H9 (cell line): ENCODE measurements around the gene P4HA1. TPM values are rescaled to one million over a fixed set of nuclear protein-coding genes. Genes with fewer than 3 reads are reported as not detected.

Experiments
- DNase-seq: peaks from one replicate; pipeline ENCODE4 v3.0.0-alpha.2; 2017
- H2AFZ ChIP-seq: one replicate; pipeline ENCODE4 v1.6.1; 2013; ENCODE audit warnings: mild to moderate bottlenecking, low read length, control low read depth, moderate library complexity
- H2AK5ac ChIP-seq: 2 replicates; pipeline ENCODE4 v1.6.1; 2013; ENCODE audit warnings: low read length, control low read depth, mixed read lengths; ENCODE audit not compliant: insufficient read length
- H2BK120ac ChIP-seq: one replicate; pipeline ENCODE4 v1.6.1; 2013; ENCODE audit warnings: low read depth, mild to moderate bottlenecking, low read length, control low read depth, inconsistent platforms; ENCODE audit not compliant: poor library complexity, severe bottlenecking
- H2BK12ac ChIP-seq: 2 replicates; pipeline ENCODE4 v1.6.1; 2013; ENCODE audit warnings: low read length, control low read depth, mixed read lengths, low read depth; ENCODE audit not compliant: insufficient read length
- H2BK15ac ChIP-seq: 2 replicates; pipeline ENCODE4 v1.6.1; 2013; ENCODE audit warnings: low read depth, low read length, control low read depth
- H2BK20ac ChIP-seq: one replicate; pipeline ENCODE4 v1.6.1; 2013; ENCODE audit warnings: low read depth, mild to moderate bottlenecking, low read length, control low read depth, inconsistent platforms; ENCODE audit not compliant: poor library complexity, severe bottlenecking
- H2BK5ac ChIP-seq: 2 replicates; pipeline ENCODE4 v1.6.1; 2013; ENCODE audit warnings: low read length, control low read depth, mixed read lengths; ENCODE audit not compliant: insufficient read length
- H3K14ac ChIP-seq: 2 replicates; pipeline ENCODE4 v1.6.1; 2013; ENCODE audit warnings: low read length, control low read depth; ENCODE audit not compliant: insufficient read depth
- H3K18ac ChIP-seq: 2 replicates; pipeline ENCODE4 v1.6.1; 2013; ENCODE audit warnings: low read depth, mild to moderate bottlenecking, mixed read lengths, low read length, control low read depth; ENCODE audit not compliant: insufficient read length
- H3K23ac ChIP-seq: 2 replicates; pipeline ENCODE4 v1.6.1; 2013; ENCODE audit warnings: low read length, control low read depth, mixed read lengths, low read depth; ENCODE audit not compliant: insufficient read length
- H3K23me2 ChIP-seq: 2 replicates; pipeline ENCODE4 v1.6.1; 2013; ENCODE audit warnings: low read depth, mild to moderate bottlenecking, mixed read lengths, low read length, control low read depth; ENCODE audit not compliant: insufficient read length, poor library complexity, severe bottlenecking
- H3K27ac ChIP-seq: 2 replicates; pipeline ENCODE4 v1.5.1; 2013; ENCODE audit warnings: low read length, control low read depth, mixed read lengths, low read depth; ENCODE audit not compliant: insufficient read length
- H3K27me3 ChIP-seq: 2 replicates; pipeline ENCODE4 v1.6.1; 2013; ENCODE audit warnings: low read length, control low read depth, inconsistent platforms; ENCODE audit not compliant: insufficient read depth
- H3K4ac ChIP-seq: 2 replicates; pipeline ENCODE4 v1.6.1; 2013; ENCODE audit warnings: low read depth, mild to moderate bottlenecking, control low read depth, inconsistent platforms, low read length, moderate library complexity
- H3K4me1 ChIP-seq: 2 replicates; pipeline ENCODE4 v1.6.1; 2013; ENCODE audit warnings: low read length, control low read depth, inconsistent platforms; ENCODE audit not compliant: insufficient read depth
- H3K4me2 ChIP-seq: 2 replicates; pipeline ENCODE4 v1.6.1; 2013; ENCODE audit warnings: low read length, control low read depth, mixed read lengths; ENCODE audit not compliant: insufficient read length, insufficient read depth
- H3K56ac ChIP-seq: 2 replicates; pipeline ENCODE4 v1.6.1; 2013; ENCODE audit warnings: low read depth, mild to moderate bottlenecking, mixed read lengths, low read length, control low read depth; ENCODE audit not compliant: insufficient read length
- H3K79me1 ChIP-seq: 2 replicates; pipeline ENCODE4 v1.6.1; 2013; ENCODE audit warnings: low read depth, mild to moderate bottlenecking, moderate library complexity, low read length, control low read depth, inconsistent platforms; ENCODE audit not compliant: insufficient read depth, poor library complexity, severe bottlenecking
- H3K79me2 ChIP-seq: 2 replicates; pipeline ENCODE4 v1.6.1; 2013; ENCODE audit warnings: low read length, control low read depth, inconsistent platforms; ENCODE audit not compliant: insufficient read depth
- H3K9ac ChIP-seq: 2 replicates; pipeline ENCODE4 v1.6.1; 2013; ENCODE audit warnings: low read length, control low read depth, mixed read lengths; ENCODE audit not compliant: insufficient read length; ENCODE audit errors: extremely low read depth
- H3K9me3 ChIP-seq: one replicate; pipeline ENCODE4 v1.6.1; 2013; ENCODE audit warnings: low read depth, low read length, inconsistent platforms; ENCODE audit not compliant: control insufficient read depth
- H3T11ph ChIP-seq: one replicate; pipeline ENCODE4 v1.6.1; 2013; ENCODE audit warnings: mild to moderate bottlenecking, low read length, control low read depth, inconsistent platforms
- H4K20me1 ChIP-seq: one replicate; pipeline ENCODE4 v1.6.1; 2013; ENCODE audit not compliant: control insufficient read depth, insufficient read length, insufficient read depth
- H4K5ac ChIP-seq: 2 replicates; pipeline ENCODE4 v1.6.1; 2013; ENCODE audit warnings: low read depth, mild to moderate bottlenecking, mixed read lengths, low read length, control low read depth; ENCODE audit not compliant: insufficient read length
- H4K8ac ChIP-seq: replicated peaks from 2 replicates; pipeline ENCODE4 v1.6.1; 2013; ENCODE audit warnings: low read length, control low read depth, mixed read lengths, low read depth; ENCODE audit not compliant: insufficient read length
- H4K91ac ChIP-seq: 2 replicates; pipeline ENCODE4 v1.6.1; 2013; ENCODE audit warnings: low read depth, mild to moderate bottlenecking, moderate library complexity, mixed read lengths, low read length, control low read depth; ENCODE audit not compliant: insufficient read length
- H3K27ac Mint-ChIP-seq, 3 experiments: 2 replicates in 2 of 3; 3 replicates in 1 of 3; pipeline ENCODE4 v1.8.0; 2020 to 2021; ENCODE audit warnings: mixed read lengths in 3 of 3, mild to moderate bottlenecking in 1 of 3, moderate library complexity in 1 of 3
- H3K27me3 Mint-ChIP-seq: 2 replicates; pipeline ENCODE4 v1.8.0; 2021; ENCODE audit warnings: low read depth, mild to moderate bottlenecking, moderate library complexity, mixed read lengths
- H3K36me3 Mint-ChIP-seq, 3 experiments: 2 replicates in 2 of 3; 3 replicates in 1 of 3; pipeline ENCODE4 v1.8.0; 2020 to 2021; ENCODE audit warnings: low read depth in 3 of 3, mixed read lengths in 3 of 3; ENCODE audit not compliant: insufficient read depth in 1 of 3
- H3K4me1 Mint-ChIP-seq, 2 experiments: 2 replicates each; pipeline ENCODE4 v1.8.0; 2020; ENCODE audit warnings: mixed read lengths in 2 of 2
- H3K4me3 Mint-ChIP-seq, 2 experiments: 2 replicates in 1 of 2; 3 replicates in 1 of 2; pipeline ENCODE4 v1.8.0; 2020 to 2021; ENCODE audit warnings: mild to moderate bottlenecking in 2 of 2, mixed read lengths in 2 of 2, moderate library complexity in 1 of 2
- H3K9me3 Mint-ChIP-seq, 2 experiments: 2 replicates in 1 of 2; 3 replicates in 1 of 2; pipeline ENCODE4 v1.8.0; 2020; ENCODE audit warnings: mild to moderate bottlenecking in 2 of 2, mixed read lengths in 2 of 2, moderate library complexity in 1 of 2
- CTCF ChIP-seq: fragments of 200-600 bp; sonication (generic); conservative IDR thresholded peaks from 3 replicates; pipeline ENCODE4 v1.8.0; 2021; ENCODE audit warnings: antibody characterized with exemption, mild to moderate bottlenecking
- WGBS: extraction: QIAGEN DNeasy Blood & Tissue Kit; methylation state at CpG from one replicate; pipeline ENCODE4 v1.1.7; 2013; ENCODE audit warnings: missing lambda C conversion rate, low lambda C conversion rate, mixed read lengths; ENCODE audit not compliant: insufficient read length; ENCODE audit errors: extremely low coverage; 5-methylcytosine and 5-hydroxymethylcytosine counted together
- total RNA-seq: library from RNA; stranded (reverse); gene quantifications from 2 replicates; pipeline ENCODE4 v1.2.1, GENCODE V29; 2021

Gene P4HA1
- total RNA-seq, 1 experiment from 2014 or later: 48.6 TPM

DNA sequence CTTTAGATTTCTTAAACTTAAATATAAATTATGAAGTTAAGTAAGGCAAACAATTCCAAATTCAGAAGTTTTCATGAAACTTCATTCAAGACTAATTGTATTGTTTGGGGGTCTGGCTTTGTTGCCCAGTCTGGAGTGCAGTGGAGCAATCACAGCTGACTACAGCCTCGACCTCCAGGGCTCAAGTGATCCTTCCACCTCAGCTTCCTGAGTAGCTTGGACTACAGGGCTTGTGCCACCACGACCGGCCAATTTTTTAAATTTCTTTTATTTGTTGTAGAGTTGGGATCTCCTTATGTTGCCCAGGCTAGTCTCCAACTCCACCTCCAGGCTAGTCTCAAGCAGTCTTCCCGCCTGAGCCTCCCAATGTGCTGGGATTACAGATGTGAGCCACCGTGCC is 12.5 kb downstream of the P4HA1 start:
- WGBS: no CpG with 5 or more reads among the region's 5 CpGs
- no peak overlapping the region for H2BK5ac ChIP-seq
- no peak overlapping the region for H2BK12ac ChIP-seq
- H3T11ph ChIP-seq: no peak overlapping the region
- no peak overlapping the region for H3K18ac ChIP-seq
- H3K27me3 ChIP-seq: no peaks in the 10 kb centered on the region
- no peak overlapping the region for H4K5ac ChIP-seq
- no peaks in the 10 kb centered on the region; the same call in 1 of the 2 replicates for H3K4me1 ChIP-seq
- H2BK120ac ChIP-seq: no peak overlapping the region
- H3K9me3 Mint-ChIP-seq: no peaks in the 10 kb centered on the region
- no peak overlapping the region for H3K4me3 Mint-ChIP-seq
- H2BK20ac ChIP-seq: no peak overlapping the region
- peaks cover 4% of the 10 kb centered on the region for H3K79me1 ChIP-seq
- no peak for DNase-seq
- H4K91ac ChIP-seq: no peak overlapping the region
- no peak overlapping the region for H3K9ac ChIP-seq
- H3K14ac ChIP-seq: no peak overlapping the region
- no peak overlapping the region for H3K23ac ChIP-seq
- no peak for TF ChIP-seq CTCF
- H3K9me3 ChIP-seq: no peaks in the 10 kb centered on the region
- H3K4me2 ChIP-seq: no peak overlapping the region
- no peaks in the 10 kb centered on the region for H3K36me3 Mint-ChIP-seq
- no peak overlapping the region for H4K8ac ChIP-seq
- no peaks in the 10 kb centered on the region for H3K27me3 Mint-ChIP-seq
- peaks cover 0 to 5% of the 10 kb centered on the region in 2 experiments; a peak in 1 of 4 replicates for H3K4me1 Mint-ChIP-seq
- no peak overlapping the region for H3K56ac ChIP-seq
- H3K27ac ChIP-seq: no peak overlapping the region
- H3K4ac ChIP-seq: no peak overlapping the region
- no peak overlapping the region for H2AK5ac ChIP-seq
- H2AFZ ChIP-seq: no peak overlapping the region
- no peak overlapping the region for H3K27ac Mint-ChIP-seq
- no peak overlapping the region for H2BK15ac ChIP-seq
- H3K23me2 ChIP-seq: no peaks in the 10 kb centered on the region
- no peaks in the 10 kb centered on the region for H4K20me1 ChIP-seq
- H3K79me2 ChIP-seq: no peaks in the 10 kb centered on the region; the same call in 1 of the 2 replicates
